B cell (primary cell): ENCODE data around the gene KCNK7. TPM values are rescaled to one million over a fixed set of nuclear protein-coding genes. Genes with fewer than 3 reads are reported as not detected.

Experiments
- ATAC-seq: fragments of 200-7000 bp; cut with Tn5 transposase; one replicate; pipeline ENCODE4 v1.10.0; 2021; ENCODE audit warnings: low read depth, mild to moderate bottlenecking, moderate number of reproducible peaks, moderate library complexity
- CTCF ChIA-PET: fragments of 350-600 bp; sonication (Branson Sonifier 250); formaldehyde crosslinking; loops from one replicate; lab custom pipeline; 2021; ENCODE audit warnings: antibody characterized with exemption, inconsistent platforms; lab: Charles Lee
- POLR2A ChIA-PET: fragments of 350-600 bp; sonication (Branson Sonifier 250); formaldehyde crosslinking; loops from one replicate; lab custom pipeline; 2021; ENCODE audit warnings: antibody characterized with exemption; lab: Charles Lee
- DNase-seq: peaks from one replicate; pipeline ENCODE4 v3.0.0; 2013
- H2AFZ ChIP-seq: 2 replicates; pipeline ENCODE4 v1.6.1; 2012; ENCODE audit warnings: mild to moderate bottlenecking, low read depth, low read length; ENCODE audit not compliant: insufficient read depth, poor library complexity, severe bottlenecking
- H3K27ac ChIP-seq, 2 donors: 1 replicate in 1 of 2; 2 replicates in 1 of 2; pipeline ENCODE4 v1.5.1; 2012 to 2013; ENCODE audit warnings: low read length in 2 of 2, mild to moderate bottlenecking in 2 of 2, moderate library complexity in 1 of 2
- H3K27me3 ChIP-seq, 4 experiments: fragments of 200-600 bp in 1 of 4; sonication (generic) in 1 of 4; replicated peaks in 1 of 4; 1 replicate in 2 of 4; 2 replicates in 2 of 4; pipeline versions ENCODE4 v1.6.1 to v1.7.0; 2013 to 2016; ENCODE audit warnings: low read length in 3 of 4, mild to moderate bottlenecking in 2 of 4, mixed read lengths in 1 of 4, moderate library complexity in 1 of 4; ENCODE audit not compliant: insufficient read depth in 4 of 4, control insufficient read depth in 3 of 4; ENCODE audit errors: control extremely low read depth in 1 of 4
- H3K36me3 ChIP-seq, 2 experiments: replicated peaks in 1 of 2; 1 replicate in 1 of 2; 2 replicates in 1 of 2; pipeline versions ENCODE4 v1.6.1 to v1.7.1; 2013; ENCODE audit warnings: low read length in 1 of 2; ENCODE audit not compliant: insufficient read depth in 2 of 2, control insufficient read depth in 1 of 2; ENCODE audit errors: control extremely low read depth in 1 of 2, extremely low read depth in 1 of 2
- H3K4me1 ChIP-seq, 2 donors: fragments of 200-600 bp in 1 of 2; sonication (generic) in 1 of 2; 1 replicate in 1 of 2; 2 replicates in 1 of 2; pipeline versions ENCODE4 v1.5.1 to v1.6.1; 2013 to 2017; ENCODE audit warnings: low read length in 2 of 2; ENCODE audit not compliant: control insufficient read depth in 2 of 2, insufficient read depth in 2 of 2
- H3K4me2 ChIP-seq: replicated peaks from 2 replicates; pipeline ENCODE3; 2012; ENCODE audit warnings: mild to moderate bottlenecking, low read depth, low read length; ENCODE audit not compliant: poor library complexity, severe bottlenecking
- H3K4me3 ChIP-seq, 5 experiments: fragments of 200-600 bp in 1 of 5; sonication (generic) in 1 of 5; 1 replicate in 3 of 5; 2 replicates in 2 of 5; pipeline versions ENCODE4 v1.5.1 to v1.7.0; 2011 to 2016; ENCODE audit warnings: low read length in 4 of 5, mild to moderate bottlenecking in 4 of 5, low read depth in 2 of 5, control low read depth in 1 of 5, moderate library complexity in 1 of 5; ENCODE audit not compliant: insufficient read depth in 1 of 5; ENCODE audit errors: control extremely low read depth in 1 of 5, extremely low read depth in 1 of 5
- H3K79me2 ChIP-seq: fragments of 200-600 bp; sonication (generic); one replicate; pipeline ENCODE4 v1.6.0; 2016; ENCODE audit warnings: low read length; ENCODE audit not compliant: control insufficient read depth, insufficient read depth
- H3K9ac ChIP-seq: fragments of 200-600 bp; sonication (generic); 2 replicates; pipeline ENCODE4 v1.6.1; 2017; ENCODE audit warnings: mild to moderate bottlenecking, low read length, moderate library complexity
- H3K9me3 ChIP-seq, 3 donors: one replicate each; pipeline versions ENCODE4 v1.6.1 to v1.7.1; 2013; ENCODE audit warnings: low read length in 2 of 3; ENCODE audit not compliant: control insufficient read depth in 2 of 3, insufficient read depth in 1 of 3; ENCODE audit errors: control extremely low read depth in 1 of 3
- H4K20me1 ChIP-seq: 2 replicates; pipeline ENCODE4 v1.6.0; 2012; ENCODE audit warnings: mild to moderate bottlenecking, low read length; ENCODE audit not compliant: insufficient read depth, control insufficient read depth, poor library complexity, severe bottlenecking
- H3K27ac Mint-ChIP-seq: one replicate; pipeline ENCODE4 v1.8.0; 2021; ENCODE audit warnings: mixed read lengths
- H3K27me3 Mint-ChIP-seq: one replicate; pipeline ENCODE4 v1.8.0; 2021; ENCODE audit warnings: mixed read lengths
- H3K4me1 Mint-ChIP-seq: one replicate; pipeline ENCODE4 v1.8.0; 2021; ENCODE audit warnings: mixed read lengths
- H3K4me3 Mint-ChIP-seq: one replicate; pipeline ENCODE4 v1.8.0; 2021; ENCODE audit warnings: mixed read lengths
- H3K9me3 Mint-ChIP-seq: one replicate; pipeline ENCODE4 v1.8.0; 2022; ENCODE audit warnings: mixed read lengths; ENCODE audit not compliant: insufficient read depth
- EZH2 ChIP-seq: IDR thresholded peaks from 2 replicates; pipeline ENCODE4 v1.6.1; 2012; ENCODE audit warnings: borderline replicate concordance, low read depth, mild to moderate bottlenecking, moderate library complexity, low read length; ENCODE audit not compliant: insufficient read depth, poor library complexity, severe bottlenecking
- WGBS: methylation state at CpG from one replicate; pipeline ENCODE4 v1.1.5; 2013; ENCODE audit warnings: missing lambda C conversion rate; ENCODE audit not compliant: insufficient coverage; 5-methylcytosine and 5-hydroxymethylcytosine counted together
- intact Hi-C: fragments of 100-400 bp; cut with micrococcal nuclease; formaldehyde crosslinking; loops from one replicate; pipeline ENCODE4 v1.10.0; 2022
- polyA plus RNA-seq: library from polyadenylated mRNA; depleted of rRNA; stranded (reverse); fragments of >200 nt; gene quantifications from 2 replicates; pipeline ENCODE4 v1.2.3, GENCODE V29; 2012
- total RNA-seq, 2 donors: library from RNA; stranded (reverse); fragments of 120-200 nt in 1 of 2; gene quantifications; 1 replicate in 1 of 2; 2 replicates in 1 of 2; pipeline versions ENCODE4 v1.2.3 to v1.2.4, GENCODE V29; 2013 to 2022
- TF ChIP-seq, protein P1 (sequence below): fragments of 200-600 bp; IDR thresholded peaks from one replicate; pipeline ENCODE4 v1.8.0; 2022; ENCODE audit warnings: antibody characterized with exemption, mild to moderate bottlenecking

KCNK7 gene
- total and polyA plus RNA-seq, 2 donors (not counting 1 experiment from before 2014, with no cell fraction given): 2.2 to 3.5 TPM

DNA sequence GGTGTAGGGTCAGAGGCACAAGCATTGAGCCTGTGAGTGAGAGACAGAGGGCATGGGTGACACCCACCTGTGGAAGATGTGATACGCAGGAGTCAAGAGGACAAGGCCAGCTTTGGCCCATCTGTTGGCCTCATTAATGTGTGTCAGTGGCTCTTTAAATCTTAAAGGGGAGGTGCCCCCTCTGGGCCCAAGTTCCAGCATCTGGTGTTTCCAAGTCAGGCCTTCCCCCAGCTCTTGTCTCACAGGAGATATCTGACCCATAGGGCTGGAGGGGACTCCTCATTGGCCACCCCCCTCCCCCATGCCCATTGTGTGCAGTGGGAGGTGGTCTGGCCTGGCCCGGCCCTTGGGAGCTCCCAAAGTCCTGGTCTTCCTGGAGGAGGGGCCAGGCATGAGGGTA lies 8.9 kb downstream of the KCNK7 start:
- Mint-ChIP-seq H3K9me3 (no peaks in the 10 kb centered on the region), H3K27ac (peak overlapping the region; percentile 93), H3K4me1 (peaks cover 39% of the 10 kb centered on the region), H3K4me3 (peak overlapping the region; percentile 10), H3K27me3 (no peaks in the 10 kb centered on the region)
- no peaks in the 10 kb centered on the region for H3K79me2 ChIP-seq
- no peak for ATAC-seq
- H3K27me3 ChIP-seq: no peaks in the 10 kb centered on the region
- no peak overlapping the region for H3K4me3 ChIP-seq
- TF ChIP-seq EZH2: no peak
- TF ChIP-seq, protein P1, sequence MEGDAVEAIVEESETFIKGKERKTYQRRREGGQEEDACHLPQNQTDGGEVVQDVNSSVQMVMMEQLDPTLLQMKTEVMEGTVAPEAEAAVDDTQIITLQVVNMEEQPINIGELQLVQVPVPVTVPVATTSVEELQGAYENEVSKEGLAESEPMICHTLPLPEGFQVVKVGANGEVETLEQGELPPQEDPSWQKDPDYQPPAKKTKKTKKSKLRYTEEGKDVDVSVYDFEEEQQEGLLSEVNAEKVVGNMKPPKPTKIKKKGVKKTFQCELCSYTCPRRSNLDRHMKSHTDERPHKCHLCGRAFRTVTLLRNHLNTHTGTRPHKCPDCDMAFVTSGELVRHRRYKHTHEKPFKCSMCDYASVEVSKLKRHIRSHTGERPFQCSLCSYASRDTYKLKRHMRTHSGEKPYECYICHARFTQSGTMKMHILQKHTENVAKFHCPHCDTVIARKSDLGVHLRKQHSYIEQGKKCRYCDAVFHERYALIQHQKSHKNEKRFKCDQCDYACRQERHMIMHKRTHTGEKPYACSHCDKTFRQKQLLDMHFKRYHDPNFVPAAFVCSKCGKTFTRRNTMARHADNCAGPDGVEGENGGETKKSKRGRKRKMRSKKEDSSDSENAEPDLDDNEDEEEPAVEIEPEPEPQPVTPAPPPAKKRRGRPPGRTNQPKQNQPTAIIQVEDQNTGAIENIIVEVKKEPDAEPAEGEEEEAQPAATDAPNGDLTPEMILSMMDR: no peak
- H3K9me3 ChIP-seq: no peaks in the 10 kb centered on the region
- H3K36me3 ChIP-seq: peaks cover 1 to 48% of the 10 kb centered on the region in 2 experiments
- ChIA-PET POLR2A (interaction anchor here (0.6 to 4.9 kb wide), 5 partner anchors 10 to 558 kb away, joined by 3 to 45 read pairs (median 6); partner anchors contain the start of genes EHBP1L1 and FAM89B), CTCF (interaction anchor here (0.9 to 9.7 kb wide), 7 partner anchors 9 to 43 kb away, joined by 4 to 144 read pairs (median 20); partner anchors contain the start of genes EHBP1L1, MAP3K11 and PCNX3)
- H3K4me2 ChIP-seq: peak overlapping the region; percentile 8
- intact Hi-C loops: no loop called here
- H3K9ac ChIP-seq: no peak overlapping the region
- H4K20me1 ChIP-seq: peaks cover 14% of the 10 kb centered on the region
- H3K27ac ChIP-seq: peak overlapping the region; percentile 40 to 92
- H2AFZ ChIP-seq: no peak overlapping the region
- peaks cover 27 to 41% of the 10 kb centered on the region in 2 donors for H3K4me1 ChIP-seq
- DNase-seq: no peak
- 83% methylated on average over 2 of the region's 2 CpGs for WGBS

DNA sequence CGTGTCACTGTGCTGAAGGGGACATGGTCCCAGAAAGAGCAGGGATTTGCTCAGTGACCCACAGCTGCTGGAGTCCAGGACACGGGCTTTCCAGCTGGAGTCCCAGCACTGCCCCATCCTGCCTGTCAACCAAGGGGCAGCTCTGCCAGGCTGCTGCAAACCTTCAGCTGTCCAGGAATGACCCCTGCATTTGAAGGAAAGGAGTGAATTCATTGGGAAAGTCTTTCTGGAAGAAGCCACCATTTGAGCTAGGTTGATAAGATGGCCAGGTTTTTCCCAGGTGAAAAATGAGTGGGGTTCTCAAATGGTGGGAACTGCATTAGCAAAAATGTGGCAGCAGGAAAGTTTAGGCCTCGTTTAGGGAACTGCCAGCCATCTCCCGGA lies 9.4 kb downstream of the KCNK7 start:
- peak overlapping the region; percentile 93 for H3K27ac Mint-ChIP-seq

More for the DNA sequence above, 9.4 kb downstream of the KCNK7 start:
- H3K4me1 ChIP-seq: peaks cover 27 to 41% of the 10 kb centered on the region in 2 donors
- Mint-ChIP-seq H3K9me3 (no peaks in the 10 kb centered on the region), H3K4me1 (peaks cover 40% of the 10 kb centered on the region), H3K27me3 (no peaks in the 10 kb centered on the region), H3K4me3 (peak overlapping the region; percentile 10)
- WGBS: 79% methylated on average over 4 of the region's 4 CpGs
- no peak overlapping the region for H3K9ac ChIP-seq
- H3K27ac ChIP-seq: peak overlapping the region in 1 of 2 donors; percentile 40
- no peaks in the 10 kb centered on the region for H3K27me3 ChIP-seq
- H2AFZ ChIP-seq: no peak overlapping the region
- ATAC-seq (no peak), DNase-seq (no peak)
- ChIA-PET POLR2A (interaction anchor here (0.6 to 4.9 kb wide), 3 partner anchors 10 to 125 kb away, joined by 3 to 45 read pairs (median 5); partner anchors contain the start of gene EHBP1L1), CTCF (interaction anchor here (3.3 to 9.7 kb wide), 3 partner anchors 9 to 43 kb away, joined by 20 to 144 read pairs (median 97); partner anchors contain the start of gene EHBP1L1)
- H3K79me2 ChIP-seq: no peaks in the 10 kb centered on the region
- no peak overlapping the region for H3K4me2 ChIP-seq
- intact Hi-C loops: no loop called here
- no peak overlapping the region for H3K4me3 ChIP-seq
- H3K36me3 ChIP-seq: peaks cover 1 to 49% of the 10 kb centered on the region in 2 experiments
- H4K20me1 ChIP-seq: peaks cover 14% of the 10 kb centered on the region
- H3K9me3 ChIP-seq: no peaks in the 10 kb centered on the region
- no peak for TF ChIP-seq EZH2
- TF ChIP-seq, protein P1: no peak
